Trophoblast cell (in vitro differentiated cells and primary cell): ENCODE measurements around the gene IQCK.

ENCODE experiments used
- DNase-seq, 2 donors: peaks; one replicate each; pipeline ENCODE4 v3.0.0-alpha.2; 2016
- H2AFZ ChIP-seq: 2 replicates; pipeline ENCODE4 v1.6.1; 2013; ENCODE audit warnings: low read length, moderate library complexity, mild to moderate bottlenecking; ENCODE audit not compliant: insufficient read depth, poor library complexity
- H2AK5ac ChIP-seq: 2 replicates; pipeline ENCODE4 v1.6.1; 2013; ENCODE audit warnings: mild to moderate bottlenecking, low read length
- H2BK120ac ChIP-seq: 2 replicates; pipeline ENCODE4 v1.6.1; 2013; ENCODE audit warnings: low read length, mild to moderate bottlenecking, moderate library complexity; ENCODE audit not compliant: insufficient read depth, poor library complexity
- H2BK12ac ChIP-seq: 2 replicates; pipeline ENCODE4 v1.6.1; 2013; ENCODE audit warnings: mild to moderate bottlenecking, low read length, moderate library complexity
- H2BK5ac ChIP-seq: 2 replicates; pipeline ENCODE4 v1.6.1; 2013; ENCODE audit warnings: low read length, low read depth, moderate library complexity, mild to moderate bottlenecking; ENCODE audit not compliant: poor library complexity
- H3K14ac ChIP-seq: 2 replicates; pipeline ENCODE4 v1.6.1; 2013; ENCODE audit warnings: mild to moderate bottlenecking, low read length
- H3K18ac ChIP-seq: 2 replicates; pipeline ENCODE4 v1.6.1; 2013; ENCODE audit warnings: mild to moderate bottlenecking, low read length
- H3K23ac ChIP-seq: 2 replicates; pipeline ENCODE4 v1.6.1; 2013; ENCODE audit warnings: low read length
- H3K27ac ChIP-seq: 2 replicates; pipeline ENCODE4 v1.5.1; 2013; ENCODE audit warnings: low read depth, mild to moderate bottlenecking, inconsistent platforms, low read length, moderate library complexity
- H3K27me3 ChIP-seq: 2 replicates; pipeline ENCODE4 v1.6.1; 2013; ENCODE audit warnings: inconsistent platforms, mild to moderate bottlenecking, low read length, moderate library complexity; ENCODE audit not compliant: insufficient read depth
- H3K36me3 ChIP-seq, 2 experiments: 1 replicate in 1 of 2; 2 replicates in 1 of 2; pipeline ENCODE4 v1.6.1; 2013; ENCODE audit warnings: low read length in 2 of 2, mild to moderate bottlenecking in 2 of 2, moderate library complexity in 1 of 2; ENCODE audit not compliant: insufficient read depth in 2 of 2, control insufficient read depth in 1 of 2
- H3K4ac ChIP-seq: 2 replicates; pipeline ENCODE4 v1.6.1; 2013; ENCODE audit warnings: low read depth, mild to moderate bottlenecking, low read length, moderate library complexity
- H3K4me1 ChIP-seq, 2 experiments: 1 replicate in 1 of 2; 2 replicates in 1 of 2; pipeline ENCODE4 v1.6.1; 2013; ENCODE audit warnings: low read length in 2 of 2, mild to moderate bottlenecking in 2 of 2, moderate library complexity in 1 of 2; ENCODE audit not compliant: insufficient read depth in 2 of 2, control insufficient read depth in 1 of 2
- H3K4me2 ChIP-seq: 2 replicates; pipeline ENCODE4 v1.6.1; 2013; ENCODE audit warnings: inconsistent platforms, mild to moderate bottlenecking, low read length, moderate library complexity
- H3K4me3 ChIP-seq: 2 replicates; pipeline ENCODE4 v1.5.1; 2013; ENCODE audit warnings: mild to moderate bottlenecking, low read depth, low read length, inconsistent platforms
- H3K79me1 ChIP-seq: one replicate; pipeline ENCODE4 v1.6.1; 2013; ENCODE audit warnings: low read length
- H3K79me2 ChIP-seq: 2 replicates; pipeline ENCODE4 v1.6.1; 2013; ENCODE audit warnings: low read length, mild to moderate bottlenecking; ENCODE audit not compliant: control insufficient read depth, insufficient read depth, poor library complexity
- H3K9ac ChIP-seq: 2 replicates; pipeline ENCODE4 v1.6.1; 2013; ENCODE audit warnings: mild to moderate bottlenecking, low read length
- H3K9me3 ChIP-seq: 2 replicates; pipeline ENCODE4 v1.6.1; 2013; ENCODE audit warnings: low read depth, mild to moderate bottlenecking, control low read depth, inconsistent platforms, low read length; ENCODE audit not compliant: insufficient read depth
- H4K12ac ChIP-seq: 2 replicates; pipeline ENCODE4 v1.6.1; 2013; ENCODE audit warnings: low read depth, mild to moderate bottlenecking, low read length, moderate library complexity
- H4K8ac ChIP-seq: 2 replicates; pipeline ENCODE4 v1.6.1; 2013; ENCODE audit warnings: low read depth, mild to moderate bottlenecking, low read length, moderate library complexity
- H4K91ac ChIP-seq: one replicate; pipeline ENCODE4 v1.6.1; 2013; ENCODE audit warnings: low read depth, mild to moderate bottlenecking, low read length, moderate library complexity
- WGBS: extraction: QIAGEN DNeasy Blood & Tissue Kit; methylation state at CpG from one replicate; pipeline ENCODE4 v1.1.7; 2013; ENCODE audit warnings: missing lambda C conversion rate; ENCODE audit not compliant: insufficient read length, insufficient coverage; ENCODE audit errors: extremely low coverage; 5-methylcytosine and 5-hydroxymethylcytosine counted together

The IQCK gene

DNA sequence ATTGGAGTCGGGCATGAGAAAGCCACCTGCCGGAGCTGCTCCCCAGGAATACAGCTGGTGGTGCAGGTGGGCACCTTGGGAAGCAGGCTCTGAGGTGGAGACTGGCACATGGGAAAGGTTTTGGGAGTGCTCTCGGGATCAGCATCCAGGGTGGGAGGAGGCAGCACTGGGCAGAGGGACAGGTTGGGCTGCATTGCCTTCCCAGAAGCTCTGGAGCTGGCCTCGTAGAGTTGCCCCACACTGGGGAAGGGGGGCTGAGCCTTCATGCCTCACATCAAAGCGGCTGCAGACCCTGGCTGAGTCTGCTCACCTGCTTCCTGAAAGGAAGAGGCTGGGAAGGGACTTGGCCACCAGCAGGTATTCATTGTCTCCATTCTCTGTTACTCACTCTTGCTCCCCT lies 180.1 kb downstream of the IQCK start:
- Histone ChIP-seq H3K4ac (no peak overlapping the region), H2BK12ac (no peak overlapping the region), H3K27me3 (no peaks in the 10 kb centered on the region), H2AFZ (no peak overlapping the region), H3K9me3 (no peaks in the 10 kb centered on the region), H2AK5ac (no peak overlapping the region), H2BK120ac (no peak overlapping the region), H3K18ac (no peak overlapping the region), H3K9ac (no peak overlapping the region), H3K4me3 (no peak overlapping the region), H2BK5ac (no peak overlapping the region), H3K27ac (no peak overlapping the region), H3K4me1 (no peaks in the 10 kb centered on the region), H3K79me1 (no peaks in the 10 kb centered on the region), H3K23ac (no peak overlapping the region), H3K79me2 (no peaks in the 10 kb centered on the region), H4K91ac (no peak overlapping the region), H3K14ac (no peak overlapping the region), H4K12ac (no peak overlapping the region), H3K36me3 (no peaks in the 10 kb centered on the region), H4K8ac (no peak overlapping the region), H3K4me2 (no peak overlapping the region)
- DNase-seq, result no peak
- WGBS, result no CpG with 5 or more reads among the region's 5 CpGs

DNA sequence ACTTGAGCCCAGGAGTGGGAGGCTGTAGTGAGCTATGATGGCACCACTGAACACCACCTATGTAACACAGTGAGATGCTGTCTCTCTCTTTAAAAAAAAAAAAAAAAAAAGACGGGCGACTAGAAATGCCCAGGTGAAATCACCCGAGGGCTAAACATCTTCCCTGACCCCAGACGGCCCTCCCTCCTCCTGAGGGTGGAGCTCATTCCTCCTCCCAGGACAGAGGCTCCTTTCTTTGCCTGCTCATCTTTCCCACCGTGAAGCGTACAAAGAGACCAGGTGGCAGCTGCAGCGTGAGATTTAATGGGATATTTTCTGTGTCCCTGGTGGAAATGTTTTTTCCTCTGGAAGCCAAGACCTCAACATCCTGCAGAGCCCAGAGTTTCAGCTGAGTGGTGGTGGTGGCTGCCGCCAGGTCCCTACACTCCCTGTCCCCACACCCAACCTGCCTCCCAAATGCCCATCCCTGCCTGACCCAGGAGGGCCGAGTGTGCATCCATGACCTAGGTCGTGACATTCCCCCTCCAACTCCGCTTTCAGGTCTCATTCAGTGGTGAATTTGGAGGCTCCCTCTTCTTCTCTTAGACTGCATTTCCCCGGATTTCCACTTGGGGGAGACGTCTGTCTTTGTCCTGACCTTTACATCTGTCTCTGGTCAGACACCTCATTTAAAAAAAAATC lies 181.0 kb downstream of the IQCK start:
- no peaks in the 10 kb centered on the region for H3K36me3 ChIP-seq
- H3K79me1 ChIP-seq, result no peaks in the 10 kb centered on the region
- DNase-seq, result peak; percentile 43 to 78
- no peak overlapping the region for H2BK12ac ChIP-seq
- no peak overlapping the region for H2BK120ac ChIP-seq
- H4K91ac ChIP-seq, result no peak overlapping the region
- H2AK5ac ChIP-seq, result no peak overlapping the region
- H3K4me3 ChIP-seq, result no peak overlapping the region
- H3K18ac ChIP-seq, result no peak overlapping the region
- H2AFZ ChIP-seq, result no peak overlapping the region
- H3K4me1 ChIP-seq, result no peaks in the 10 kb centered on the region
- no peaks in the 10 kb centered on the region for H3K79me2 ChIP-seq
- H4K8ac ChIP-seq, result no peak overlapping the region
- no peak overlapping the region for H3K23ac ChIP-seq
- no peak overlapping the region for H3K4me2 ChIP-seq
- H3K9ac ChIP-seq, result no peak overlapping the region
- no peaks in the 10 kb centered on the region for H3K27me3 ChIP-seq
- H3K4ac ChIP-seq, result no peak overlapping the region
- H3K14ac ChIP-seq, result no peak overlapping the region
- WGBS, result no CpG with 5 or more reads among the region's 13 CpGs
- no peak overlapping the region for H2BK5ac ChIP-seq
- no peak overlapping the region for H4K12ac ChIP-seq
- H3K9me3 ChIP-seq, result no peaks in the 10 kb centered on the region
- H3K27ac ChIP-seq, result no peak overlapping the region

DNA sequence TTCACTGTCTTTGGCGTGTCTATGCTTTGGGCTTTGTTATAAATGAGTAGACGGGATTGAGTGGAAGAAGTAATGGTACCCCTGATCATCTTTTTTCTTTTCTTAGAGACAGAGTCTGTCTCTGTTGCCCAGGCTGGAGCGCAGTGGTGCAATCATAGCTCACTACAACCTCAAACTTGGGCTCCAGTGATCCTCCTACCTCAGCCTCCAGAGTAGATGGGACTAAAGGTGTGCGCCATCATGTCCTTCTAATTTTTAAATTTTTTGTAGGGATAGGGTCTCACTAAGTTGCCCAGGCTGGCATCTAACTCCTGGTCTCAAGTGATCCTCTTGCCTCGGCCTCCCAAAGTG lies 181.5 kb downstream of the IQCK start:
- H3K9me3 ChIP-seq, result no peaks in the 10 kb centered on the region
- H4K12ac ChIP-seq, result no peak overlapping the region
- no peak overlapping the region for H3K9ac ChIP-seq
- no peak overlapping the region for H2BK120ac ChIP-seq
- H3K79me2 ChIP-seq, result no peaks in the 10 kb centered on the region
- no peak overlapping the region for H3K4me3 ChIP-seq
- H3K4me2 ChIP-seq, result no peak overlapping the region
- H3K18ac ChIP-seq, result no peak overlapping the region
- H3K27me3 ChIP-seq, result no peaks in the 10 kb centered on the region
- H4K91ac ChIP-seq, result no peak overlapping the region
- no peak overlapping the region for H3K4ac ChIP-seq
- no peak overlapping the region for H2AK5ac ChIP-seq
- no peak overlapping the region for H4K8ac ChIP-seq
- WGBS, result no CpG with 5 or more reads among the region's 5 CpGs
- H3K36me3 ChIP-seq, result no peaks in the 10 kb centered on the region
- H2AFZ ChIP-seq, result no peak overlapping the region
- no peak overlapping the region for H2BK5ac ChIP-seq
- H3K27ac ChIP-seq, result no peak overlapping the region
- H3K4me1 ChIP-seq, result no peaks in the 10 kb centered on the region
- no peak overlapping the region for H3K23ac ChIP-seq
- no peak for DNase-seq
- no peak overlapping the region for H2BK12ac ChIP-seq
- H3K79me1 ChIP-seq, result no peaks in the 10 kb centered on the region
- H3K14ac ChIP-seq, result no peak overlapping the region

- Histone ChIP-seq H3K36me3 (no peaks in the 10 kb centered on the region), H2BK5ac (no peak overlapping the region), H4K12ac (no peak overlapping the region), H2BK12ac (no peak overlapping the region), H3K79me2 (no peaks in the 10 kb centered on the region), H4K8ac (no peak overlapping the region), H3K4me1 (no peaks in the 10 kb centered on the region), H2AK5ac (no peak overlapping the region), H3K23ac (no peak overlapping the region), H3K9me3 (no peaks in the 10 kb centered on the region), H3K14ac (no peak overlapping the region), H3K4ac (no peak overlapping the region), H3K79me1 (no peaks in the 10 kb centered on the region), H4K91ac (no peak overlapping the region), H3K27me3 (no peaks in the 10 kb centered on the region), H2BK120ac (no peak overlapping the region), H3K18ac (no peak overlapping the region), H3K9ac (no peak overlapping the region), H2AFZ (no peak overlapping the region), H3K4me3 (no peak overlapping the region), H3K27ac (no peak overlapping the region), H3K4me2 (no peak overlapping the region)
- no peak for DNase-seq
- WGBS, result no CpG with 5 or more reads among the region's 7 CpGs
Observed at GRCh38 chr16:19901164-19901563, 183.1 kb downstream of the IQCK start.
